Thyroid gland (tissue), 4 donors: ENCODE data around the gene NAT10.

Experiments
- CTCF ChIP-seq, 6 experiments: fragments of 200-600 bp in 3 of 6; fragments of 450-650 bp in 3 of 6; sonication (generic) in 3 of 6; IDR thresholded peaks; one replicate each; pipeline ENCODE4 v1.5.1; 2016 to 2019; ENCODE audit warnings: antibody characterized with exemption in 6 of 6, mild to moderate bottlenecking in 2 of 6, inconsistent platforms in 1 of 6, moderate library complexity in 1 of 6
- POLR2A ChIP-seq, 2 donors: fragments of 450-650 bp; IDR thresholded peaks; one replicate each; pipeline ENCODE4 v1.6.1; 2017; ENCODE audit warnings: antibody characterized with exemption in 2 of 2, mild to moderate bottlenecking in 2 of 2, moderate library complexity in 1 of 2

- TF ChIP-seq POLR2A (IDR thresholded peaks at IDR 0.05) (no peak), CTCF (IDR thresholded peaks at IDR 0.05) (no peak)
Observed at GRCh38 chr11:34191578-34191977, 86.1 kb downstream of the NAT10 start.
